CD8-positive, alpha-beta memory T cell (primary cell): ENCODE results near the gene SEMA3E. TPM values are rescaled to one million over a fixed set of nuclear protein-coding genes. Genes with fewer than 3 reads are reported as not detected.

ENCODE experiments used
- CTCF ChIA-PET: fragments of 350-600 bp; sonication (Branson Sonifier 250); formaldehyde crosslinking; loops from one replicate; lab custom pipeline; 2021; ENCODE audit warnings: antibody characterized with exemption; lab: Charles Lee
- POLR2A ChIA-PET: fragments of 350-600 bp; sonication (Branson Sonifier 250); formaldehyde crosslinking; loops from one replicate; lab custom pipeline; 2021; ENCODE audit warnings: antibody characterized with exemption; lab: Charles Lee
- DNase-seq, 5 donors: peaks; one replicate each; pipeline versions ENCODE4 v3.0.0 to v3.0.0-alpha.2; 2020 to 2022; ENCODE audit warnings: mixed read lengths in 1 of 5
- H3K27ac ChIP-seq: one replicate; pipeline ENCODE4 v1.7.0; 2013; ENCODE audit warnings: low read depth, mild to moderate bottlenecking, low read length, moderate library complexity
- H3K27me3 ChIP-seq: 2 replicates; pipeline ENCODE4 v1.7.0; 2013; ENCODE audit warnings: low read length, mild to moderate bottlenecking; ENCODE audit not compliant: insufficient read depth, poor library complexity, severe bottlenecking
- H3K36me3 ChIP-seq: 2 replicates; pipeline ENCODE4 v1.7.0; 2013; ENCODE audit warnings: mild to moderate bottlenecking, low read length, moderate library complexity; ENCODE audit not compliant: insufficient read depth
- H3K4me1 ChIP-seq: 2 replicates; pipeline ENCODE4 v1.7.0; 2013; ENCODE audit warnings: mild to moderate bottlenecking, low read length, moderate library complexity; ENCODE audit not compliant: insufficient read depth
- H3K4me3 ChIP-seq: 2 replicates; pipeline ENCODE4 v1.7.0; 2013; ENCODE audit warnings: mild to moderate bottlenecking, low read length
- H3K9me3 ChIP-seq: 2 replicates; pipeline ENCODE4 v1.7.0; 2013; ENCODE audit warnings: mild to moderate bottlenecking, low read length
- H3K27ac Mint-ChIP-seq, 8 donors: one replicate each; pipeline ENCODE4 v1.8.0; 2020 to 2021; ENCODE audit warnings: mixed read lengths in 8 of 8, mild to moderate bottlenecking in 6 of 8, inconsistent platforms in 3 of 8, moderate library complexity in 3 of 8
- H3K27me3 Mint-ChIP-seq, 2 donors: one replicate each; pipeline ENCODE4 v1.8.0; 2020 to 2021; ENCODE audit warnings: mixed read lengths in 2 of 2, mild to moderate bottlenecking in 1 of 2, moderate library complexity in 1 of 2
- H3K36me3 Mint-ChIP-seq, 3 donors: one replicate each; pipeline ENCODE4 v1.8.0; 2020 to 2021; ENCODE audit warnings: mixed read lengths in 3 of 3, inconsistent platforms in 1 of 3, mild to moderate bottlenecking in 1 of 3
- H3K4me1 Mint-ChIP-seq, 3 donors: one replicate each; pipeline ENCODE4 v1.8.0; 2020 to 2021; ENCODE audit warnings: mixed read lengths in 3 of 3, inconsistent platforms in 1 of 3, mild to moderate bottlenecking in 1 of 3
- H3K4me3 Mint-ChIP-seq, 7 donors: one replicate each; pipeline ENCODE4 v1.8.0; 2020 to 2021; ENCODE audit warnings: mixed read lengths in 7 of 7, mild to moderate bottlenecking in 6 of 7, moderate library complexity in 4 of 7, inconsistent platforms in 2 of 7
- H3K9me3 Mint-ChIP-seq, 5 donors: one replicate each; pipeline ENCODE4 v1.8.0; 2020 to 2022; ENCODE audit warnings: mixed read lengths in 5 of 5, mild to moderate bottlenecking in 3 of 5, moderate library complexity in 2 of 5, inconsistent platforms in 1 of 5
- polyA plus RNA-seq: library from polyadenylated mRNA; unstranded; fragments of 300-500 nt; fragmentation: Illumina TruSeq; gene quantifications from one replicate; pipeline ENCODE4 v1.2.3, GENCODE V29; 2021
- total RNA-seq, 2 experiments: library from RNA; stranded (reverse); gene quantifications; one replicate each; pipeline ENCODE4 v1.2.3, GENCODE V29; 2021

The SEMA3E gene
- total and polyA plus RNA-seq, 3 experiments from 2014 or later, result not detected

- Histone ChIP-seq H3K9me3 (no peaks in the 10 kb centered on the region), H3K4me3 (no peak overlapping the region), H3K4me1 (no peaks in the 10 kb centered on the region), H3K27ac (no peak overlapping the region), H3K36me3 (no peaks in the 10 kb centered on the region), H3K27me3 (no peaks in the 10 kb centered on the region)
- no peak overlapping the region for H3K27ac Mint-ChIP-seq
- DNase-seq, result no peak
- H3K4me1 Mint-ChIP-seq, result no peaks in the 10 kb centered on the region
- ChIA-PET CTCF (no interaction called here), POLR2A (no interaction called here)
- H3K9me3 Mint-ChIP-seq, result peaks cover 4 to 40% (median 21%) of the 10 kb centered on the region in 5 donors
- H3K27me3 Mint-ChIP-seq, result no peaks in the 10 kb centered on the region
- H3K36me3 Mint-ChIP-seq, result no peaks in the 10 kb centered on the region
- no peak overlapping the region for H3K4me3 Mint-ChIP-seq
Measured at GRCh38 chr7:83629117-83629880, 19.6 kb downstream of the SEMA3E start.

- no peaks in the 10 kb centered on the region for H3K4me1 Mint-ChIP-seq
- ChIA-PET POLR2A (no interaction called here), CTCF (no interaction called here)
- Histone ChIP-seq H3K36me3 (no peaks in the 10 kb centered on the region), H3K9me3 (no peaks in the 10 kb centered on the region), H3K4me1 (no peaks in the 10 kb centered on the region), H3K4me3 (no peak overlapping the region), H3K27ac (no peak overlapping the region), H3K27me3 (no peaks in the 10 kb centered on the region)
- no peak overlapping the region for H3K27ac Mint-ChIP-seq
- no peaks in the 10 kb centered on the region for H3K36me3 Mint-ChIP-seq
- H3K4me3 Mint-ChIP-seq, result no peak overlapping the region
- no peaks in the 10 kb centered on the region for H3K27me3 Mint-ChIP-seq
- DNase-seq, result no peak
- H3K9me3 Mint-ChIP-seq, result peaks cover 3 to 40% (median 8%) of the 10 kb centered on the region in 5 donors
Measured at GRCh38 chr7:83617858-83618257, 31.1 kb downstream of the SEMA3E start.

- Mint-ChIP-seq H3K27me3 (no peaks in the 10 kb centered on the region), H3K9me3 (peaks cover 0 to 22% (median 11%) of the 10 kb centered on the region in 5 donors), H3K27ac (no peak overlapping the region), H3K36me3 (no peaks in the 10 kb centered on the region), H3K4me3 (no peak overlapping the region), H3K4me1 (no peaks in the 10 kb centered on the region)
- Histone ChIP-seq H3K27ac (no peak overlapping the region), H3K4me3 (no peak overlapping the region), H3K36me3 (no peaks in the 10 kb centered on the region), H3K27me3 (no peaks in the 10 kb centered on the region), H3K4me1 (no peaks in the 10 kb centered on the region), H3K9me3 (no peaks in the 10 kb centered on the region)
- no peak for DNase-seq
- ChIA-PET POLR2A (no interaction called here), CTCF (no interaction called here)
Measured at GRCh38 chr7:83614112-83614511, 34.8 kb downstream of the SEMA3E start.

GRCh38 chr7:83613232-83613631 lies 35.7 kb downstream of the SEMA3E start:
- Histone ChIP-seq H3K9me3 (no peaks in the 10 kb centered on the region), H3K4me3 (no peak overlapping the region), H3K27ac (no peak overlapping the region), H3K27me3 (no peaks in the 10 kb centered on the region), H3K4me1 (no peaks in the 10 kb centered on the region), H3K36me3 (no peaks in the 10 kb centered on the region)
- ChIA-PET POLR2A (no interaction called here), CTCF (no interaction called here)
- DNase-seq, result no peak
- H3K27ac Mint-ChIP-seq, result no peak overlapping the region
- no peaks in the 10 kb centered on the region for H3K4me1 Mint-ChIP-seq
- H3K9me3 Mint-ChIP-seq, result peaks cover 0 to 16% (median 11%) of the 10 kb centered on the region in 5 donors
- no peaks in the 10 kb centered on the region for H3K36me3 Mint-ChIP-seq
- H3K4me3 Mint-ChIP-seq, result no peak overlapping the region
- H3K27me3 Mint-ChIP-seq, result no peaks in the 10 kb centered on the region

GRCh38 chr7:83611776-83612175 lies 37.2 kb downstream of the SEMA3E start:
- no peaks in the 10 kb centered on the region for H3K4me1 ChIP-seq
- peaks cover 0 to 15% (median 11%) of the 10 kb centered on the region in 5 donors for H3K9me3 Mint-ChIP-seq
- H3K36me3 ChIP-seq, result no peaks in the 10 kb centered on the region
- no peaks in the 10 kb centered on the region for H3K9me3 ChIP-seq
- H3K27ac ChIP-seq, result no peak overlapping the region
- no peaks in the 10 kb centered on the region for H3K36me3 Mint-ChIP-seq
- H3K4me1 Mint-ChIP-seq, result no peaks in the 10 kb centered on the region
- H3K4me3 ChIP-seq, result no peak overlapping the region
- H3K4me3 Mint-ChIP-seq, result no peak overlapping the region
- DNase-seq, result no peak
- no peaks in the 10 kb centered on the region for H3K27me3 ChIP-seq
- H3K27me3 Mint-ChIP-seq, result no peaks in the 10 kb centered on the region
- no peak overlapping the region for H3K27ac Mint-ChIP-seq
- ChIA-PET CTCF (no interaction called here), POLR2A (no interaction called here)

GRCh38 chr7:83610649-83611304 lies 38.2 kb downstream of the SEMA3E start:
- ChIA-PET POLR2A (no interaction called here), CTCF (no interaction called here)
- no peaks in the 10 kb centered on the region for H3K9me3 ChIP-seq
- Mint-ChIP-seq H3K27ac (no peak overlapping the region), H3K9me3 (peaks cover 0 to 18% (median 6%) of the 10 kb centered on the region in 5 donors), H3K4me1 (no peaks in the 10 kb centered on the region), H3K36me3 (no peaks in the 10 kb centered on the region), H3K27me3 (no peaks in the 10 kb centered on the region), H3K4me3 (no peak overlapping the region)
- no peaks in the 10 kb centered on the region for H3K36me3 ChIP-seq
- DNase-seq, result no peak
- no peak overlapping the region for H3K27ac ChIP-seq
- no peak overlapping the region for H3K4me3 ChIP-seq
- H3K4me1 ChIP-seq, result no peaks in the 10 kb centered on the region
- no peaks in the 10 kb centered on the region for H3K27me3 ChIP-seq

- ChIA-PET POLR2A (no interaction called here), CTCF (no interaction called here)
- Mint-ChIP-seq H3K36me3 (no peaks in the 10 kb centered on the region), H3K27me3 (no peaks in the 10 kb centered on the region), H3K4me3 (no peak overlapping the region), H3K27ac (no peak overlapping the region), H3K4me1 (no peaks in the 10 kb centered on the region), H3K9me3 (peaks cover 0 to 22% (median 8%) of the 10 kb centered on the region in 5 donors)
- Histone ChIP-seq H3K4me1 (no peaks in the 10 kb centered on the region), H3K9me3 (no peaks in the 10 kb centered on the region), H3K4me3 (no peak overlapping the region), H3K36me3 (no peaks in the 10 kb centered on the region), H3K27ac (no peak overlapping the region), H3K27me3 (no peaks in the 10 kb centered on the region)
- no peak for DNase-seq
Measured at GRCh38 chr7:83608716-83609115, 40.2 kb downstream of the SEMA3E start.

GRCh38 chr7:83603649-83604048 lies 45.3 kb downstream of the SEMA3E start:
- Mint-ChIP-seq H3K36me3 (no peaks in the 10 kb centered on the region), H3K9me3 (peaks cover 0 to 19% (median 13%) of the 10 kb centered on the region in 5 donors), H3K4me3 (no peak overlapping the region), H3K27ac (no peak overlapping the region), H3K27me3 (no peaks in the 10 kb centered on the region), H3K4me1 (no peaks in the 10 kb centered on the region)
- Histone ChIP-seq H3K27me3 (no peaks in the 10 kb centered on the region), H3K27ac (no peak overlapping the region), H3K9me3 (no peaks in the 10 kb centered on the region), H3K4me3 (no peak overlapping the region), H3K36me3 (no peaks in the 10 kb centered on the region), H3K4me1 (no peaks in the 10 kb centered on the region)
- ChIA-PET POLR2A (no interaction called here), CTCF (no interaction called here)
- no peak for DNase-seq
